Nephron progenitor cell (in vitro differentiated cells): ENCODE measurements around the gene RBBP6.
A peak's percentile ranks its signal among the peaks of the same experiment; 100 is the strongest.

ENCODE experiments used
- DNase-seq: peaks from one replicate; pipeline ENCODE4 v3.0.0; 2021
- H3K27ac Mint-ChIP-seq: 2 replicates; pipeline ENCODE4 v1.8.0; 2021; ENCODE audit warnings: mild to moderate bottlenecking, moderate library complexity, mixed read lengths
- H3K27me3 Mint-ChIP-seq: 2 replicates; pipeline ENCODE4 v1.8.0; 2021; ENCODE audit warnings: mild to moderate bottlenecking, low read depth, mixed read lengths; ENCODE audit not compliant: poor library complexity
- H3K36me3 Mint-ChIP-seq: 2 replicates; pipeline ENCODE4 v1.8.0; 2021; ENCODE audit warnings: low read depth, mixed read lengths
- H3K4me1 Mint-ChIP-seq: 2 replicates; pipeline ENCODE4 v1.8.0; 2021; ENCODE audit warnings: mixed read lengths
- H3K4me3 Mint-ChIP-seq: 2 replicates; pipeline ENCODE4 v1.8.0; 2021; ENCODE audit warnings: mild to moderate bottlenecking, moderate library complexity, mixed read lengths
- H3K9me3 Mint-ChIP-seq: 2 replicates; pipeline ENCODE4 v1.8.0; 2021; ENCODE audit warnings: mild to moderate bottlenecking, moderate library complexity, mixed read lengths
- CTCF ChIP-seq: fragments of 200-600 bp; sonication (generic); IDR thresholded peaks from 2 replicates; pipeline ENCODE4 v1.5.0; 2021; ENCODE audit warnings: antibody characterized with exemption

The RBBP6 gene

GRCh38 chr16:24499193-24499814 is 40.1 kb upstream of the RBBP6 start:
- H3K9me3 Mint-ChIP-seq = no peaks in the 10 kb centered on the region
- H3K4me3 Mint-ChIP-seq = no peak overlapping the region
- TF ChIP-seq CTCF = peak; percentile 49
- peaks cover 6% of the 10 kb centered on the region for H3K4me1 Mint-ChIP-seq
- peaks cover 10% of the 10 kb centered on the region for H3K27me3 Mint-ChIP-seq
- DNase-seq = peak; percentile 53
- no peak overlapping the region for H3K27ac Mint-ChIP-seq
- no peaks in the 10 kb centered on the region for H3K36me3 Mint-ChIP-seq

GRCh38 chr16:24504472-24505345 is 34.7 kb upstream of the RBBP6 start:
- no peaks in the 10 kb centered on the region for H3K36me3 Mint-ChIP-seq
- no peaks in the 10 kb centered on the region for H3K9me3 Mint-ChIP-seq
- no peak overlapping the region for H3K27ac Mint-ChIP-seq
- H3K4me3 Mint-ChIP-seq = no peak overlapping the region
- peaks cover 18% of the 10 kb centered on the region for H3K27me3 Mint-ChIP-seq
- TF ChIP-seq CTCF = peak; percentile 72
- peak; percentile 65 for DNase-seq
- no peaks in the 10 kb centered on the region for H3K4me1 Mint-ChIP-seq

GRCh38 chr16:24505959-24506358 is 33.4 kb upstream of the RBBP6 start:
- Mint-ChIP-seq H3K36me3 (no peaks in the 10 kb centered on the region), H3K27ac (no peak overlapping the region), H3K4me1 (no peaks in the 10 kb centered on the region), H3K9me3 (no peaks in the 10 kb centered on the region), H3K4me3 (no peak overlapping the region), H3K27me3 (peaks cover 16% of the 10 kb centered on the region)
- DNase-seq = no peak
- no peak for TF ChIP-seq CTCF

- Mint-ChIP-seq H3K4me3 (no peak overlapping the region), H3K9me3 (no peaks in the 10 kb centered on the region), H3K4me1 (no peaks in the 10 kb centered on the region), H3K36me3 (no peaks in the 10 kb centered on the region), H3K27ac (no peak overlapping the region), H3K27me3 (peaks cover 16% of the 10 kb centered on the region)
- no peak for TF ChIP-seq CTCF
- DNase-seq = no peak
These were observed 31.3 kb upstream of the RBBP6 start for GRCh38 chr16:24507959-24508480.

- no peak for TF ChIP-seq CTCF
- no peak overlapping the region for H3K27ac Mint-ChIP-seq
- no peaks in the 10 kb centered on the region for H3K36me3 Mint-ChIP-seq
- no peaks in the 10 kb centered on the region for H3K4me1 Mint-ChIP-seq
- H3K9me3 Mint-ChIP-seq = no peaks in the 10 kb centered on the region
- peaks cover 16% of the 10 kb centered on the region for H3K27me3 Mint-ChIP-seq
- DNase-seq = no peak
- no peak overlapping the region for H3K4me3 Mint-ChIP-seq
These were observed 30.8 kb upstream of the RBBP6 start for GRCh38 chr16:24508614-24509013.
